SK-N-SH (cell line): Measurements from ENCODE around the gene CDC45. TPM values are rescaled to one million over a fixed set of nuclear protein-coding genes. Genes with fewer than 3 reads are reported as not detected.

Experiments used
- CTCF ChIA-PET: fragments of 300-600, 350-600 bp; formaldehyde crosslinking; extraction: SDS; loops from one replicate; lab custom pipeline; 2021; lab: Yijun Ruan, JAX
- POLR2A ChIA-PET: fragments of 350-600 bp; sonication (Branson Sonifier 250); formaldehyde crosslinking; extraction: SDS; loops from one replicate; lab custom pipeline; 2020; ENCODE audit warnings: antibody characterized with exemption, inconsistent platforms; lab: Yijun Ruan, JAX
- DNase-seq: peaks from one replicate; pipeline ENCODE4 v3.0.0; 2012
- H2AFZ ChIP-seq: fragments of 200-600 bp; sonication (generic); 2 replicates; pipeline ENCODE4 v1.8.1; 2016; ENCODE audit warnings: antibody characterized with exemption, mild to moderate bottlenecking, low read depth
- H3F3A ChIP-seq: fragments of 200-600 bp; sonication (generic); replicated peaks from 2 replicates; pipeline ENCODE3; 2016; ENCODE audit warnings: antibody characterized with exemption, mild to moderate bottlenecking; ENCODE audit not compliant: insufficient read depth
- H3K27ac ChIP-seq, 2 experiments: fragments of 200-500 bp in 1 of 2; fragments of 200-600 bp in 1 of 2; sonication (Bioruptor generic) in 1 of 2; sonication (generic), shearing (Covaris generic) in 1 of 2; 2 replicates each; pipeline versions ENCODE4 v1.5.1 to v1.6.1; 2014 to 2016; ENCODE audit warnings: low read depth in 2 of 2, inconsistent platforms in 1 of 2, low read length in 1 of 2, mild to moderate bottlenecking in 1 of 2, mixed read lengths in 1 of 2
- H3K27me3 ChIP-seq: fragments of 200-600 bp; sonication (generic), shearing (Covaris generic); 2 replicates; pipeline ENCODE4 v1.6.1; 2016; ENCODE audit warnings: mixed run types; ENCODE audit not compliant: insufficient read depth
- H3K36me3 ChIP-seq, 2 experiments: fragments of 200-500 bp in 1 of 2; fragments of 200-600 bp in 1 of 2; sonication (Bioruptor generic) in 1 of 2; sonication (generic) in 1 of 2; replicated peaks in 1 of 2; 2 replicates each; pipeline versions ENCODE3 to v1.5.1; 2014 to 2016; ENCODE audit warnings: low read length in 1 of 2, mild to moderate bottlenecking in 1 of 2; ENCODE audit not compliant: insufficient read depth in 2 of 2, control insufficient read depth in 1 of 2
- H3K4me1 ChIP-seq, 2 experiments: fragments of 200-500 bp in 1 of 2; fragments of 200-600 bp in 1 of 2; sonication (Bioruptor generic) in 1 of 2; sonication (generic), shearing (Covaris generic) in 1 of 2; 2 replicates each; pipeline versions ENCODE4 v1.5.1 to v1.6.1; 2014 to 2016; ENCODE audit warnings: low read depth in 1 of 2, low read length in 1 of 2, mixed run types in 1 of 2; ENCODE audit not compliant: insufficient read depth in 2 of 2, control insufficient read depth in 1 of 2
- H3K4me2 ChIP-seq: fragments of 200-600 bp; sonication (generic), shearing (Covaris generic); 2 replicates; pipeline ENCODE4 v1.6.1; 2017; ENCODE audit warnings: mixed run types
- H3K4me3 ChIP-seq, 2 experiments: fragments of 200-500 bp in 1 of 2; fragments of 200-600 bp in 1 of 2; sonication (Bioruptor generic) in 1 of 2; sonication (generic), shearing (Covaris generic) in 1 of 2; 2 replicates each; pipeline versions ENCODE4 v1.5.1 to v1.8.1; 2014 to 2016; ENCODE audit warnings: low read depth in 2 of 2, inconsistent platforms in 1 of 2, low read length in 1 of 2, mild to moderate bottlenecking in 1 of 2, mixed read lengths in 1 of 2, moderate library complexity in 1 of 2
- H3K79me2 ChIP-seq: fragments of 200-600 bp; sonication (generic); 2 replicates; pipeline ENCODE4 v1.8.1; 2017; ENCODE audit warnings: mild to moderate bottlenecking; ENCODE audit not compliant: insufficient read depth
- H3K9ac ChIP-seq: fragments of 200-600 bp; sonication (generic); 2 replicates; pipeline ENCODE4 v1.6.1; 2017; ENCODE audit warnings: mixed run types
- H3K9me2 ChIP-seq: fragments of 200-600 bp; sonication (generic); 2 replicates; pipeline ENCODE4 v1.6.1; 2017; ENCODE audit warnings: mixed run types
- H3K9me3 ChIP-seq: fragments of 200-600 bp; sonication (generic); 2 replicates; pipeline ENCODE4 v1.6.1; 2017; ENCODE audit warnings: mixed run types, mild to moderate bottlenecking, moderate library complexity
- H4K20me1 ChIP-seq: fragments of 200-600 bp; sonication (generic); 2 replicates; pipeline ENCODE4 v1.6.1; 2017; ENCODE audit warnings: mild to moderate bottlenecking, mixed run types; ENCODE audit not compliant: insufficient read depth
- CHD2 ChIP-seq: fragments of 150-350 bp; IDR thresholded peaks from 2 replicates; pipeline ENCODE4 v1.6.1; 2018; ENCODE audit warnings: low read length; ENCODE audit not compliant: partially characterized antibody
- CTCF ChIP-seq: fragments of 200-600 bp; sonication (generic); IDR thresholded peaks from 2 replicates; pipeline ENCODE4 v1.6.1; 2017; ENCODE audit warnings: antibody characterized with exemption, mild to moderate bottlenecking, moderate library complexity
- FOXM1 ChIP-seq: IDR thresholded peaks from 2 replicates; pipeline ENCODE4 v1.4.0; 2012; ENCODE audit warnings: low read depth, mild to moderate bottlenecking
- GATA2 ChIP-seq: sonication (generic); formaldehyde crosslinking; IDR thresholded peaks from 2 replicates; pipeline ENCODE4 v1.5.0; 2020; ENCODE audit warnings: mild to moderate bottlenecking, missing genetic modification reagents
- NFIC ChIP-seq: IDR thresholded peaks from 2 replicates; pipeline ENCODE4 v1.4.0; 2012; ENCODE audit warnings: borderline replicate concordance
- TAF1 ChIP-seq: IDR thresholded peaks from 2 replicates; pipeline ENCODE4 v1.6.1; 2012; ENCODE audit warnings: low read depth, mild to moderate bottlenecking, low read length, moderate library complexity, borderline replicate concordance
- TCF12 ChIP-seq: IDR thresholded peaks from 2 replicates; pipeline ENCODE4 v1.4.0; 2012
- WGBS: methylation state at CpG from one replicate; pipeline ENCODE4 v1.1.6; 2017; ENCODE audit warnings: low lambda C conversion rate; 5-methylcytosine and 5-hydroxymethylcytosine counted together
- polyA plus RNA-seq, 3 experiments: library from polyadenylated mRNA; depleted of rRNA; stranded (reverse); fragments of >200 nt; gene quantifications; 2 replicates each; pipeline ENCODE4 v1.2.3, GENCODE V29; 2012

Gene CDC45
- polyA plus RNA-seq, 1 of the 3 experiments (the other 2 are of a cell fraction), result 23.6 TPM

GRCh38 chr22:19522190-19522880 is 42.6 kb downstream of the CDC45 start:
- Histone ChIP-seq H3K27ac (no peak overlapping the region), H3K9ac (no peak overlapping the region), H2AFZ (no peak overlapping the region), H4K20me1 (no peaks in the 10 kb centered on the region), H3K4me3 (no peak overlapping the region), H3K9me2 (no peaks in the 10 kb centered on the region), H3K36me3 (no peaks in the 10 kb centered on the region), H3K4me2 (no peak overlapping the region), H3K4me1 (peaks cover 0 to 8% of the 10 kb centered on the region in 2 experiments; a peak in 1 of 4 replicates), H3K9me3 (no peaks in the 10 kb centered on the region), H3F3A (no peaks in the 10 kb centered on the region), H3K27me3 (no peaks in the 10 kb centered on the region), H3K79me2 (no peaks in the 10 kb centered on the region)
- POLR2A ChIA-PET, result no interaction called here
- peak; percentile 50 for DNase-seq
- TF ChIP-seq CHD2 (no peak), TAF1 (no peak), TCF12 (no peak), NFIC (no peak)
- CTCF ChIA-PET, result interaction anchor here (0.6 to 1.9 kb wide), 3 partner anchors 46 to 208 kb away, joined by 3 to 9 read pairs (median 4); no protein-coding TSS in a partner anchor
- 81% methylated on average over 7 of the region's 16 CpGs for WGBS

GRCh38 chr22:19522881-19523239 is 43.1 kb downstream of the CDC45 start:
- H4K20me1 ChIP-seq, result no peaks in the 10 kb centered on the region
- 83% methylated on average over 7 of the region's 9 CpGs for WGBS
- H3K4me2 ChIP-seq, result no peak overlapping the region
- TF ChIP-seq CTCF (no peak), FOXM1 (no peak), GATA2 (CRISPR knock-in tag) (no peak)
- no peak overlapping the region for H2AFZ ChIP-seq
- ChIA-PET CTCF (interaction anchor here (0.6 to 0.8 kb wide), 2 partner anchors 10 to 46 kb away, joined by 3 to 4 read pairs; no protein-coding TSS in a partner anchor), POLR2A (no interaction called here)
- H3K9ac ChIP-seq, result no peak overlapping the region
- H3K36me3 ChIP-seq, result no peaks in the 10 kb centered on the region
- H3K79me2 ChIP-seq, result no peaks in the 10 kb centered on the region
- H3K27me3 ChIP-seq, result no peaks in the 10 kb centered on the region
- DNase-seq, result no peak
- no peaks in the 10 kb centered on the region for H3F3A ChIP-seq
- H3K9me3 ChIP-seq, result no peaks in the 10 kb centered on the region
- H3K4me1 ChIP-seq, result peaks cover 0 to 10% of the 10 kb centered on the region in 2 experiments; a peak in 1 of 4 replicates
- H3K9me2 ChIP-seq, result no peaks in the 10 kb centered on the region
- H3K27ac ChIP-seq, result no peak overlapping the region
- no peak overlapping the region for H3K4me3 ChIP-seq
